ENCODE measurements around the gene EPSTI1.
A peak's percentile ranks its signal among the peaks of the same experiment; 100 is the strongest.

Gene EPSTI1

DNA sequence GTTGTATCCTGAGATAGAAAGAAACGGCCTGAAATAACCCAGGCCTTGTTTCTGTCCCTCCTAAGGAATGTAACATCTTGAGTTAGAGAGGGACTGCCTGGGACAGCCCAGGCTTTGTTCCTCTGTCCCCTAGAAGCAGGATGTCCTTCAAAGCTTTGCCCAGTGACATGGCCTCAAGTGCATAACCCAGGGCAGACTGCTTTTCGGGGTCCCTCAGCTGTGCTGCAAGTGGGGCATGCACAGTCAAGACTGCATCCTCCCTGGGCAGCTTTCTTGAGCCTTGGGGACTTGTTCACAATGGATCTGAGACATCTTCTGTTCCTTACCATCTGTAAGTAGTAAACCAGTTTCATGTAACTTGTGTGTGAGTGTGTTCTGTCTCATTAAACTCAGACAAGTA, 7.5 kb upstream of the EPSTI1 start:
- H3K4me2 ChIP-seq (ENCODE audit: low read length), result no peak overlapping the region
- H3K4me3 ChIP-seq (ENCODE audit: low read depth, low read length, poor library complexity, severe bottlenecking), result no peak overlapping the region
- H3K27ac ChIP-seq (ENCODE audit: low read depth, low read length, poor library complexity, severe bottlenecking), result no peak overlapping the region
- no peak overlapping the region for H2AFZ ChIP-seq (ENCODE audit: low read length)
- H3K4me1 ChIP-seq (ENCODE audit: insufficient read depth, low read length, severe bottlenecking), result no peaks in the 10 kb centered on the region
- no peaks in the 10 kb centered on the region for H4K20me1 ChIP-seq (ENCODE audit: insufficient read depth, low read length)
- no peak overlapping the region for H3K9ac ChIP-seq (ENCODE audit: low read length)
- H3K9me3 ChIP-seq (ENCODE audit: low read length), result no peaks in the 10 kb centered on the region
- H3K9me2 ChIP-seq (ENCODE audit: low read depth, low read length), result no peaks in the 10 kb centered on the region
- H3K79me2 ChIP-seq (ENCODE audit: insufficient read depth, low read length), result no peaks in the 10 kb centered on the region
- H3K27me3 ChIP-seq (ENCODE audit: insufficient read depth, low read length), result no peaks in the 10 kb centered on the region
- no peaks in the 10 kb centered on the region for H3K36me3 ChIP-seq (ENCODE audit: insufficient read depth, low read length)
- H3F3A ChIP-seq (ENCODE audit: insufficient read depth, low read length), result no peaks in the 10 kb centered on the region; the same call in 1 of the 2 replicates
- no peak for TF ChIP-seq EZH2 (IDR thresholded peaks at IDR 0.05; ENCODE audit: borderline replicate concordance, low read length)
- no peak for TF ChIP-seq CTCF (IDR thresholded peaks at IDR 0.05; ENCODE audit: low read length)

- Histone ChIP-seq H3K79me2 (ENCODE audit: insufficient read depth, low read length) (no peaks in the 10 kb centered on the region), H3K9me3 (ENCODE audit: low read length) (no peaks in the 10 kb centered on the region), H2AFZ (ENCODE audit: low read length) (0 out of 2 replicates have a peak overlapping the region, but pooled peaks have one; percentile 32), H3K27ac (ENCODE audit: low read depth, low read length, poor library complexity, severe bottlenecking) (no peak overlapping the region), H3K9me2 (ENCODE audit: low read depth, low read length) (no peaks in the 10 kb centered on the region), H3K9ac (ENCODE audit: low read length) (no peak overlapping the region), H3K27me3 (ENCODE audit: insufficient read depth, low read length) (no peaks in the 10 kb centered on the region), H3K4me1 (ENCODE audit: insufficient read depth, low read length, severe bottlenecking) (peaks cover 7% of the 10 kb centered on the region), H4K20me1 (ENCODE audit: insufficient read depth, low read length) (no peaks in the 10 kb centered on the region), H3K4me2 (ENCODE audit: low read length) (no peak overlapping the region), H3F3A (ENCODE audit: insufficient read depth, low read length) (no peaks in the 10 kb centered on the region; the same call in 1 of the 2 replicates), H3K4me3 (ENCODE audit: low read depth, low read length, poor library complexity, severe bottlenecking) (no peak overlapping the region), H3K36me3 (ENCODE audit: insufficient read depth, low read length) (no peaks in the 10 kb centered on the region)
- TF ChIP-seq EZH2 (IDR thresholded peaks at IDR 0.05; ENCODE audit: borderline replicate concordance, low read length) (no peak), CTCF (IDR thresholded peaks at IDR 0.05; ENCODE audit: low read length) (no peak)
These were observed 5.3 kb upstream of the EPSTI1 start for GRCh38 chr13:42997381-42997780.

- Histone ChIP-seq H3K9ac (ENCODE audit: low read length) (no peak overlapping the region), H3K9me3 (ENCODE audit: low read length) (no peaks in the 10 kb centered on the region), H3F3A (ENCODE audit: insufficient read depth, low read length) (no peaks in the 10 kb centered on the region; the same call in 1 of the 2 replicates), H3K4me3 (ENCODE audit: low read depth, low read length, poor library complexity, severe bottlenecking) (no peak overlapping the region), H3K9me2 (ENCODE audit: low read depth, low read length) (no peaks in the 10 kb centered on the region), H3K79me2 (ENCODE audit: insufficient read depth, low read length) (no peaks in the 10 kb centered on the region), H4K20me1 (ENCODE audit: insufficient read depth, low read length) (no peaks in the 10 kb centered on the region), H3K4me1 (ENCODE audit: insufficient read depth, low read length, severe bottlenecking) (peaks cover 15% of the 10 kb centered on the region), H3K27ac (ENCODE audit: low read depth, low read length, poor library complexity, severe bottlenecking) (no peak overlapping the region), H2AFZ (ENCODE audit: low read length) (no peak overlapping the region), H3K4me2 (ENCODE audit: low read length) (no peak overlapping the region), H3K36me3 (ENCODE audit: insufficient read depth, low read length) (no peaks in the 10 kb centered on the region), H3K27me3 (ENCODE audit: insufficient read depth, low read length) (no peaks in the 10 kb centered on the region)
- TF ChIP-seq EZH2 (IDR thresholded peaks at IDR 0.05; ENCODE audit: borderline replicate concordance, low read length) (no peak), CTCF (IDR thresholded peaks at IDR 0.05; ENCODE audit: low read length) (no peak)
These were observed 4.5 kb upstream of the EPSTI1 start for GRCh38 chr13:42996584-42996983.
